SU-DHL-6 (cell line): Measurements from ENCODE around the gene TMEM26.

Experiments
- H2AFZ ChIP-seq: fragments of 200-600 bp; sonication (generic); 2 replicates; pipeline ENCODE4 v1.6.1; 2014; ENCODE audit warnings: low read depth, mild to moderate bottlenecking, moderate library complexity, mixed read lengths, antibody characterized with exemption, low read length; ENCODE audit not compliant: severe bottlenecking
- H3F3A ChIP-seq: fragments of 200-600 bp; shearing (Covaris generic); 2 replicates; pipeline ENCODE4 v1.6.0; 2016; ENCODE audit warnings: antibody characterized with exemption, mild to moderate bottlenecking; ENCODE audit not compliant: insufficient read depth
- H3K27ac ChIP-seq: fragments of 200-600 bp; sonication (generic); 2 replicates; pipeline ENCODE4 v1.5.1; 2016; ENCODE audit warnings: low read depth, mild to moderate bottlenecking, low read length, moderate library complexity, mixed read lengths
- H3K27me3 ChIP-seq: fragments of 200-600 bp; sonication (generic), shearing (Covaris generic); 2 replicates; pipeline ENCODE4 v1.6.0; 2014; ENCODE audit warnings: mild to moderate bottlenecking, low read length
- H3K36me3 ChIP-seq: fragments of 200-600 bp; sonication (generic); 2 replicates; pipeline ENCODE4 v1.6.1; 2014; ENCODE audit warnings: mild to moderate bottlenecking, low read length, mixed read lengths
- H3K4me2 ChIP-seq: fragments of 300-600, 200-600 bp; shearing (Covaris generic), sonication (generic); 2 replicates; pipeline ENCODE4 v1.6.0; 2014; ENCODE audit warnings: low read length, low read depth, mild to moderate bottlenecking; ENCODE audit not compliant: poor library complexity, severe bottlenecking
- H3K4me3 ChIP-seq: fragments of 200-600 bp; sonication (generic); 2 replicates; pipeline ENCODE4 v1.5.1; 2014; ENCODE audit warnings: antibody characterized with exemption, low read length, mild to moderate bottlenecking, mixed read lengths; ENCODE audit not compliant: insufficient read depth, poor library complexity, severe bottlenecking
- H3K79me2 ChIP-seq: fragments of 200-600 bp; sonication (generic); 2 replicates; pipeline ENCODE4 v1.6.1; 2014; ENCODE audit warnings: mild to moderate bottlenecking, low read length, moderate library complexity; ENCODE audit not compliant: insufficient read depth
- H3K9ac ChIP-seq: fragments of 200-600 bp; sonication (generic); 2 replicates; pipeline ENCODE4 v1.7.0; 2014; ENCODE audit warnings: mild to moderate bottlenecking, low read length
- H3K9me2 ChIP-seq: fragments of 200-600 bp; sonication (generic); replicated peaks from 2 replicates; pipeline ENCODE4 v1.6.1; 2014; ENCODE audit warnings: low read length; ENCODE audit not compliant: insufficient read depth
- H3K9me3 ChIP-seq: fragments of 200-600 bp; sonication (generic); 2 replicates; pipeline ENCODE4 v1.6.1; 2014; ENCODE audit warnings: low read length, mixed read lengths; ENCODE audit not compliant: insufficient read depth
- H4K20me1 ChIP-seq: fragments of 200-600 bp; sonication (generic); 2 replicates; pipeline ENCODE4 v1.6.1; 2014; ENCODE audit warnings: low read depth, mild to moderate bottlenecking, antibody characterized with exemption, low read length, moderate library complexity, mixed read lengths
- EZH2phosphoT487 ChIP-seq: fragments of 200-600 bp; sonication (generic), shearing (Covaris generic); conservative IDR thresholded peaks from 2 replicates; pipeline ENCODE4 v1.6.1; 2018; ENCODE audit warnings: mild to moderate bottlenecking, antibody characterized with exemption, low read length, moderate library complexity, mixed read lengths
- TF ChIP-seq, protein P1 (sequence below): fragments of 200-600 bp; sonication (generic); IDR thresholded peaks from one replicate; pipeline ENCODE4 v1.5.1; 2017; ENCODE audit warnings: antibody characterized with exemption, mild to moderate bottlenecking, low read length, moderate library complexity; ENCODE audit not compliant: insufficient read depth, poor library complexity, severe bottlenecking

The TMEM26 gene

DNA sequence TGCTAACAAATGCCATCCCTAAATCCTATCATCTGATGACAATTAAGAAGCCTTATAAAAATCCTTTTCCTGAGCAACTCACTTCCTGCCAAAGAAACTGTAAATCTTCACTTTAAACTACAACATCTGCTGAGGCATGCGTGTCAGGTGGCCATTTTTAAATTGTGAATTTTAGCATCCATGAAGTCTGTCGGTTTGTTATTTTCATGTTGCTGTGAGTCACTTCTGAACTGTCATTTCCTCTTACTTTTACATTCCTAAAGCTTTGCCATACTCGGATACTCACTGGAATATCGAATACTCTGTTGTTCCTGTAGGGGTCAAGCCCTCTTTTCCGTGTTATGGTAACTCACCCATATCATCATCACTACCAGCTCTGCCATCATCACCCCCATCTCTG is 34.3 kb upstream of the TMEM26 start:
- Histone ChIP-seq H3K27me3 (no peaks in the 10 kb centered on the region), H3K4me2 (no peak overlapping the region), H3K27ac (no peak overlapping the region), H2AFZ (no peak overlapping the region), H3K9me2 (no peaks in the 10 kb centered on the region), H3K79me2 (no peaks in the 10 kb centered on the region), H3K9me3 (no peaks in the 10 kb centered on the region), H3K36me3 (no peaks in the 10 kb centered on the region), H3K9ac (no peak overlapping the region), H4K20me1 (no peaks in the 10 kb centered on the region), H3F3A (no peaks in the 10 kb centered on the region), H3K4me3 (no peak overlapping the region)
- no peak for TF ChIP-seq EZH2phosphoT487
- TF ChIP-seq, protein P1, sequence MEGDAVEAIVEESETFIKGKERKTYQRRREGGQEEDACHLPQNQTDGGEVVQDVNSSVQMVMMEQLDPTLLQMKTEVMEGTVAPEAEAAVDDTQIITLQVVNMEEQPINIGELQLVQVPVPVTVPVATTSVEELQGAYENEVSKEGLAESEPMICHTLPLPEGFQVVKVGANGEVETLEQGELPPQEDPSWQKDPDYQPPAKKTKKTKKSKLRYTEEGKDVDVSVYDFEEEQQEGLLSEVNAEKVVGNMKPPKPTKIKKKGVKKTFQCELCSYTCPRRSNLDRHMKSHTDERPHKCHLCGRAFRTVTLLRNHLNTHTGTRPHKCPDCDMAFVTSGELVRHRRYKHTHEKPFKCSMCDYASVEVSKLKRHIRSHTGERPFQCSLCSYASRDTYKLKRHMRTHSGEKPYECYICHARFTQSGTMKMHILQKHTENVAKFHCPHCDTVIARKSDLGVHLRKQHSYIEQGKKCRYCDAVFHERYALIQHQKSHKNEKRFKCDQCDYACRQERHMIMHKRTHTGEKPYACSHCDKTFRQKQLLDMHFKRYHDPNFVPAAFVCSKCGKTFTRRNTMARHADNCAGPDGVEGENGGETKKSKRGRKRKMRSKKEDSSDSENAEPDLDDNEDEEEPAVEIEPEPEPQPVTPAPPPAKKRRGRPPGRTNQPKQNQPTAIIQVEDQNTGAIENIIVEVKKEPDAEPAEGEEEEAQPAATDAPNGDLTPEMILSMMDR: no peak

DNA sequence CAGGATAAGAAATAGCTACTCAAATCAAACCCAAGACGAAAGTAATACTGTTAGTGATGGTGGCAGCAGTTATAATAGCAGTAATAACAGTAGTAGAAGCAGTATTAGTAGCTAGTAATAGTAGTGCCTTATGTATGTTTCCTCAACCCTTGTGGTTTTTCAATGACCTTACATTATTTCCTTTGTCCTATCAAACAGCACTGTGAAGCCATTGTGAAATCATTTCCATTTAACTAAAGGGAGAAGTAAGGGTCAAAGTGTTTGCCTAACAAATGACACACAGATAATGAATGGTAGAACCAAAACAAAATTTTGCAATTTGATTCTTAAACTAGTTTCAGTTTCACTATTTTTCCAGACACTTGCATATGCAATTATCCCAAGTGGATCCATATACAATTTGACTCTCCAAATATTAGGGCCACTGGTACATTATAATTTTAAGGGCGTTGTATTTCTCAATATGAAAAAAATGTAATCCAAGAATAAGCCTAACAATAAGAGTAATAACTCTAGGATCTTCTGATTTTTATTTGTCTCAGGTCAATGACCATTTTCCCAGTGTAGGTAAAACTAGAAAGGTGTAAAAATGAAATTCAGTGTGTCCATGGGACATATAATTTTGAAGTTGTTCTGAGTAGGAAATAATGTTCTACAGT is 33.7 kb upstream of the TMEM26 start:
- TF ChIP-seq, protein P1: no peak
- TF ChIP-seq EZH2phosphoT487: no peak
- Histone ChIP-seq H3F3A (no peaks in the 10 kb centered on the region), H3K27ac (no peak overlapping the region), H3K36me3 (no peaks in the 10 kb centered on the region), H3K27me3 (no peaks in the 10 kb centered on the region), H3K9me2 (no peaks in the 10 kb centered on the region), H3K9me3 (no peaks in the 10 kb centered on the region), H4K20me1 (no peaks in the 10 kb centered on the region), H3K9ac (no peak overlapping the region), H2AFZ (no peak overlapping the region), H3K4me3 (no peak overlapping the region), H3K79me2 (no peaks in the 10 kb centered on the region), H3K4me2 (no peak overlapping the region)

DNA sequence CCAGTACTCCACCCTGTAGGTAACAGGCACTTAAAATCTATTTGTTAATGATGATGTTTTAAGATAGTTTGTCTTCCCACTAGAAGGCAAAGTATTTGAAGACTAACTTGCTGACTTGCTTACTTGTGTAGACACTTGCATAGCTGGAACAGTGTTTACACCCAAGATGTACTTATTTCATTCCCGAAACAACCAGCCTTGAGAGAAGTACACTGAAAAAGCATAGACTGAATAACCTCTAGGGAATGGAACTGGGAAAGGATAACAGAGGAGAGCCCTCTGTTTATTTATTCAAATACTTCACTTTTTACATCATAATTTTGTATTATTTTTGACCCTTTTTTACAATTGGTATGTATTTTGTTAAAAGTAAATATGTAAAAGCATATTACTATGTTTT is 33.1 kb upstream of the TMEM26 start:
- TF ChIP-seq, protein P1: no peak
- no peak for TF ChIP-seq EZH2phosphoT487
- H3K27me3 ChIP-seq: no peaks in the 10 kb centered on the region
- no peaks in the 10 kb centered on the region for H3K9me3 ChIP-seq
- no peak overlapping the region for H3K9ac ChIP-seq
- H2AFZ ChIP-seq: no peak overlapping the region
- no peaks in the 10 kb centered on the region for H3K36me3 ChIP-seq
- H3K4me3 ChIP-seq: no peak overlapping the region
- no peaks in the 10 kb centered on the region for H3K9me2 ChIP-seq
- no peaks in the 10 kb centered on the region for H3F3A ChIP-seq
- H3K27ac ChIP-seq: no peak overlapping the region
- no peak overlapping the region for H3K4me2 ChIP-seq
- no peaks in the 10 kb centered on the region for H3K79me2 ChIP-seq
- no peaks in the 10 kb centered on the region for H4K20me1 ChIP-seq
